HepG2 (cell line): ENCODE measurements around the gene MFSD6. TPM values are rescaled to one million over a fixed set of nuclear protein-coding genes. Genes with fewer than 3 reads are reported as not detected.

Experiments
- ESRRA ChIP-seq: sonication (generic); formaldehyde crosslinking; IDR thresholded peaks from 2 replicates; pipeline ENCODE4 v1.5.1; 2020; ENCODE audit warnings: mild to moderate bottlenecking, low read depth, missing genetic modification reagents
- GMEB2 ChIP-seq: IDR thresholded peaks from 2 replicates; pipeline ENCODE4 v1.6.1; 2016; ENCODE audit warnings: missing biosample characterization, missing genetic modification reagents, low read depth
- HHEX ChIP-seq: IDR thresholded peaks from 2 replicates; pipeline ENCODE4 v1.6.1; 2016; ENCODE audit warnings: control low read depth
- HNRNPUL1 ChIP-seq: fragments of 200-400 bp; formaldehyde crosslinking; IDR thresholded peaks from 2 replicates; pipeline ENCODE4 v1.6.1; 2017; ENCODE audit warnings: low read depth, mild to moderate bottlenecking, low read length, moderate library complexity
- IRF1 ChIP-seq: sonication (generic); formaldehyde crosslinking; IDR thresholded peaks from 2 replicates; pipeline ENCODE4 v1.4.0; 2020; ENCODE audit warnings: low read depth, mild to moderate bottlenecking, missing genetic modification reagents
- JUND ChIP-seq: sonication (generic); formaldehyde crosslinking; IDR thresholded peaks from 2 replicates; pipeline ENCODE4 v1.8.0; 2022; ENCODE audit warnings: mild to moderate bottlenecking, missing genetic modification reagents
- LBX2 ChIP-seq: sonication (generic); formaldehyde crosslinking; IDR thresholded peaks from 2 replicates; pipeline ENCODE4 v1.5.0; 2020; ENCODE audit warnings: missing genetic modification reagents, mild to moderate bottlenecking, borderline replicate concordance
- PLRG1 ChIP-seq: fragments of 450-650 bp; conservative IDR thresholded peaks from 2 replicates; pipeline ENCODE4 v1.6.1; 2016
- POGZ ChIP-seq: sonication (generic); formaldehyde crosslinking; IDR thresholded peaks from 2 replicates; pipeline ENCODE4 v1.4.0; 2020; ENCODE audit warnings: mild to moderate bottlenecking, missing genetic modification reagents
- RAD51 ChIP-seq: fragments of 450-650 bp; IDR thresholded peaks from 2 replicates; pipeline ENCODE4 v1.6.1; 2016; ENCODE audit warnings: borderline replicate concordance
- SAP130 ChIP-seq: IDR thresholded peaks from 2 replicates; pipeline ENCODE4 v1.6.1; 2016; ENCODE audit warnings: low read depth
- TAF15 ChIP-seq: fragments of 200-400 bp; formaldehyde crosslinking; IDR thresholded peaks from one replicate; pipeline ENCODE4 v1.6.1; 2018; ENCODE audit warnings: mild to moderate bottlenecking, low read depth, low read length; ENCODE audit not compliant: poor library complexity, severe bottlenecking
- YY1 ChIP-seq: IDR thresholded peaks from 2 replicates; pipeline ENCODE4 v1.6.1; 2011; ENCODE audit warnings: low read length, low read depth, moderate library complexity, mild to moderate bottlenecking; ENCODE audit not compliant: insufficient read depth, insufficient replicate concordance
- ZBTB7A ChIP-seq: sonication (generic); formaldehyde crosslinking; IDR thresholded peaks from 2 replicates; pipeline ENCODE4 v1.8.0; 2022; ENCODE audit warnings: mild to moderate bottlenecking, missing genetic modification reagents
- ZFP1 ChIP-seq: IDR thresholded peaks from 2 replicates; pipeline ENCODE4 v1.6.1; 2016
- ZFP41 ChIP-seq: sonication (generic); formaldehyde crosslinking; IDR thresholded peaks from 2 replicates; pipeline ENCODE4 v1.4.0; 2020; ENCODE audit warnings: mild to moderate bottlenecking, missing genetic modification reagents, borderline replicate concordance
- ZNF142 ChIP-seq: sonication (generic); formaldehyde crosslinking; IDR thresholded peaks from 2 replicates; pipeline ENCODE4 v1.4.0; 2020; ENCODE audit warnings: missing genetic modification reagents
- ZNF143 ChIP-seq: sonication (generic); formaldehyde crosslinking; IDR thresholded peaks from 2 replicates; pipeline ENCODE4 v1.4.0; 2020; ENCODE audit warnings: missing genetic modification reagents
- ZNF619 ChIP-seq: sonication (generic); formaldehyde crosslinking; IDR thresholded peaks from 2 replicates; pipeline ENCODE4 v1.4.0; 2020; ENCODE audit warnings: mild to moderate bottlenecking, missing genetic modification reagents
- ZNF768 ChIP-seq: sonication (generic); formaldehyde crosslinking; IDR thresholded peaks from 2 replicates; pipeline ENCODE4 v1.4.0; 2020; ENCODE audit warnings: missing genetic modification reagents
- ZNF788 ChIP-seq: sonication (generic); formaldehyde crosslinking; IDR thresholded peaks from 2 replicates; pipeline ENCODE4 v1.5.0; 2020; ENCODE audit warnings: mild to moderate bottlenecking, missing genetic modification reagents, borderline replicate concordance
- ZSCAN20 ChIP-seq: sonication (generic); formaldehyde crosslinking; IDR thresholded peaks from 2 replicates; pipeline ENCODE4 v1.4.0; 2020; ENCODE audit warnings: missing genetic modification reagents, mild to moderate bottlenecking, borderline replicate concordance
- ZZZ3 ChIP-seq: sonication (generic); formaldehyde crosslinking; IDR thresholded peaks from 2 replicates; pipeline ENCODE4 v1.4.0; 2020; ENCODE audit warnings: missing genetic modification reagents, mild to moderate bottlenecking, borderline replicate concordance
- polyA plus RNA-seq, 8 experiments: library from polyadenylated mRNA; depleted of rRNA in 3 of 8; stranded (reverse) in 7 of 8; unstranded in 1 of 8; fragments of >200 nt; fragmentation: Illumina TruSeq in 4 of 8; extraction: Trizol in 4 of 8; gene quantifications; 2 replicates each; pipeline versions ENCODE4 v1.2.1 to v1.2.3, GENCODE V29; 2011 to 2016; ENCODE audit warnings: low read depth in 4 of 8, missing spikeins in 1 of 8, mixed read lengths in 1 of 8; ENCODE audit not compliant: insufficient read depth in 1 of 8
- total RNA-seq, 5 experiments: library from RNA; depleted of rRNA; stranded (reverse); fragments of >200 nt; fragmentation: Illumina TruSeq; extraction: Trizol; gene quantifications; 2 replicates each; pipeline ENCODE4 v1.2.3, GENCODE V29; 2016; ENCODE audit warnings: low read depth in 1 of 5

The MFSD6 gene
- total and polyA plus RNA-seq, 2 of the 13 experiments (the other 11 are each of a cell fraction or from before 2014, with no cell fraction given), result 0.92 to 1.4 TPM

- TF ChIP-seq GMEB2 (CRISPR knock-in tag) (no peak), ZNF143 (no peak), YY1 (peak; percentile 20), ZNF768 (CRISPR knock-in tag) (peak; percentile 26; the same call in 1 of the 2 replicates), RAD51 (no peak), ZBTB7A (CRISPR knock-in tag) (no peak), HNRNPUL1 (no peak), ESRRA (CRISPR knock-in tag) (no peak), ZSCAN20 (no peak), ZFP1 (CRISPR knock-in tag) (no peak), ZNF788 (CRISPR knock-in tag) (no peak), ZNF142 (CRISPR knock-in tag) (no peak), POGZ (CRISPR knock-in tag) (no peak), ZZZ3 (CRISPR knock-in tag) (no peak), PLRG1 (no peak), HHEX (no peak), LBX2 (no peak), SAP130 (peak; percentile 32; the same call in 1 of the 2 replicates), TAF15 (no peak), IRF1 (CRISPR knock-in tag) (no peak), JUND (CRISPR knock-in tag) (no peak), ZFP41 (CRISPR knock-in tag) (no peak), ZNF619 (no peak)
Observed at GRCh38 chr2:190408538-190409271, 550 bp downstream of the MFSD6 start (continued).
